NCI-H748 (cell line): ENCODE results near the gene ERAL1.
A peak's percentile ranks its signal among the peaks of the same experiment; 100 is the strongest.
"Not testable (repeated sequence)": the region's sequence is repeated elsewhere in the genome, so short reads cannot be mapped to it uniquely, and the experiment has no call there.

Source experiments
- DNase-seq: peaks from one replicate; lab custom pipeline; 2025; ENCODE audit not compliant: unreplicated experiment; lab: John Stamatoyannopoulos, UW

The ERAL1 gene

DNA sequence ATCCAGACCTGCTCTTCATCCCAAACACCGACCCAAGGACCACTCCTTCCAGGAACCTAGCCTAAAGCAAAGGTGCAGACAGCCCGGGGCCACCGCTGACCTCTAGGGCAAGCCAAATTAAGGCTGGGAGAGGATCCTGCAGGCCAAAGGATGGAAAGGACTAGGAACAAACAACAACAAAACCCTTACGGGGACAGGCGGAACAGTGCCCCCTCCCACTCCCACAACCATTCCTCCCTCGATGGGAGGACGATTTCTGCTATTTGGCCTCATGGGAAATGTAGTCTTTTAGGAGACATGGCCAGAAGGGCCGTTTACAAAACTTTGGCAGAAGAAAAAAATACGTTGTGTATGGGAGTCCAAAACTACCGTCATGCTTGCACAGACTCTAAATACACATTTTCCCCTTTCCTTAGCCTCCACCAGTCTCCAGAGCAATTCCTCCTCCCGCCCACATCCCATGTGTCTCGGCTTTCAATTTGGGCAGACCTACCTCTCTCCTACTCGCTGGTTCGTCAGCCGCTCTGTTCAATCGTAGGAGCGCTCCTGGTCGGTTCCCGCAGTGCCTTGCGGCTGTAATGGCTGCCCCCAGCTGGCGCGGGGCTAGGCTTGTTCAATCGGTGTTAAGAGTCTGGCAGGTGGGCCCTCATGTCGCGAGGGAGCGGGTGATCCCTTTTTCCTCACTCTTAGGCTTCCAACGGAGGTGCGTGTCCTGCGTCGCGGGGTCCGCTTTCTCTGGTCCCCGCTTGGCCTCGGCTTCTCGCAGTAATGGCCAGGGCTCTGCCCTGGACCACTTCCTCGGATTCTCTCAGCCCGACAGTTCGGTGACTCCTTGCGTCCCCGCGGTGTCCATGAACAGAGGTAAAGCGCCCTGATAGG lies at the start of gene ERAL1:
Gene ERAL1, plus strand, starts transcription at position 560 of the 879 bp plus-strand sequence. Its CDS starts 19 bp downstream, at position 579.
- DNase-seq: peak; percentile 93

DNA sequence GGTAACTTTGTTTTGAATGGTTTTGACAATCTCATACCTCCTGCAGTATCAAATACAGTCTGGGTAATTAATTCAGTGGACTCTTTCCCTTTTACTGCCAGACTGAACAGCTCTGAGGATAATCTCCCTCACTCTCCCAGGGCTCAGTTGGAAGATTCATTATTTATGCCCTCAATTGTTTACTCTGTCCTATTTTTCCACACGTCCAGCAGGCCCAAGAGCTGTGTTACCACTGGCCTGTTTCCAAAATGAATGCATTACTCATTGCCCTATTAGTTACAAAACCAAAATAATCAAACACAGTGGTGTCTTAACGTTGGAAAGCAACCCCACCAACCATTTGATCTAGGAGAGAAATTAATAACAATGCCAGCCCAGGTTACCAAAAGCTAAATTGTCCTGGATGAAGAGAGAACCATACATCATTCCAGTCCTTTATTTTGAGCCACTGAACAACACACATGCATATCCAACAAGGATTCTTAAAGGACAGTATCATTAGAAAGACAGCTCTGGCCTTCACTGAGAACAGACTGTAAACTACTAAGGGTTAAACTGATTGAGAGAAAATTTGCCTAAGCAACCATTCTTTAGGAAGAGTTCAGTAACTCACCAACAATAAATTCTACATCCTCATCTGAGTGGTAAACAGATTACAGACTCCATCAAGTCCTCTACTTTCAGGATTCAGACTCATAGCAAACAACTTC lies 46.7 kb upstream of the ERAL1 start:
- DNase-seq: peak; percentile 79

GRCh38 chr17:28810437-28810836 lies 44.4 kb upstream of the ERAL1 start:
- DNase-seq: no peak

DNA sequence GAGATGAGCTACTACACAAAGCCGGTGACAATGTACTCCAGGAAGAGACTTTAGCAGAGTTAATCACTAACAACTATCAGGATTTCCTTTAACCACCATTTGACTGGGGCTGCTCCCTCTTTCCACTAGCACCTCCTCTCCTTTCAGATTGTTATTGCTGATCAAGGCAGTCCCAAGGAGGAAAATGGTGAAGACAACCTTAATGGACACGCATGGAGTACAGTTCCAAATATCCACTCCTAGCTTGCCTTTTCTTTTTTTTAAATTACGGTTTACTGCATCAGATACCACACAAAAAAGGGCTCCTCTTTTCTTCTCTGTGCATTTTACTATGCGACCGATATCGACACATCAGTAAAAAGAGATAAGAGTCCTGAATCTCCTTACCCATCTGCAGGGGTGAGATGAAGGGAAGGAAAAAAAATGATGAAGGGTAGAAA lies 43.1 kb upstream of the ERAL1 start:
- DNase-seq: peak; percentile 43

DNA sequence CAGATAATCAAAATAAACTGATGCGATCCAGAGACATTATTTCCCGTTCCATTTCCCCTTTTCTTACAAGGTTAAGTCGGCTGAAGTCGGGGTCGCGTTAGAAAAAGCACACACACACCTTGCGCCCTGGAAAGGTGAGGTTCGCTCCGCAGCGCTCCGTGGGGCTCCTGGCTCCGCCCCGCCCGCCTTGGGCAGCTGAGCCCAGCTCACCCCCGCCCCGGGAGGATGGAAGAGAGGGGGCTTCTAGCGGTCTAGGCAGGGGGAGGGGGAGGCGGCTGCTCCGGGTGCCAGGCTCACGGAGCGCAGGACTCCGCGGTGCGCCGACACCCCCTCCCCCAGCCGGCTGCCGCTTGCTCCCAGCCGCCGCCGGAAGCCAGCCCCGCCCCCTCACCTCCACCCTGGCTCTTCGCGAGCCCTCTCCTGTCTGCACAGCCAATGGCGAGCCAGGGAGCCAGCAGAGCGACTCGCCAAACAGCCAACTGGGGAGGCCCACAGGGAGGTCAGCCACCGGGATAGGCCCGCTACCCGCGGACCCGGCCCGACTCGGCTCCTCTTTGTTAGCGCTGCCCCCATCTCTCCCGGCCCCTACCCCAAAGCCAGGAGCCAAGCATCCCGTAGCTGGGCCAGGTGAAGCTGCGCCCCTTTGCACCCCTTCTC lies 42.6 kb upstream of the ERAL1 start:
- DNase-seq: peak; percentile 99

- DNase-seq: peak; percentile 97
Observed at GRCh38 chr17:28812748-28813377, 42.0 kb upstream of the ERAL1 start.

DNA sequence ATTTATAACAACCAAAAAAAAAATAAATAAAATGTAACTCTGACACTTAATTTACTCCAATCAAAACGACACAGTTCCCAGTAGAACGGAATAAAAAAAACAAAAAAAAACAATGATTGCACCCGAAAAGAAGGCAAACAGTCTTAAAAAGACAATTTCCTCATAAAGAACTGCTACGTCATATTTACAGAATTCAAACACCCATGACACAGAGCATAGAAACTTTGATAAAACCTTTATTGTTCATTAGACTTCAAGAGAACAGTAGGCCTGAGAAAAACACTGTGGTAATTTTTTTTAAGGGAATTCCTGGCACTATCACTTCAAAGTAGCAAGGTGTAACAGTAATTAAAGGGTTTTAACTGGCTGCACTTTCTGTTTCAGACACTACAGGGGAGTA lies 38.3 kb upstream of the ERAL1 start:
- DNase-seq: no peak

DNA sequence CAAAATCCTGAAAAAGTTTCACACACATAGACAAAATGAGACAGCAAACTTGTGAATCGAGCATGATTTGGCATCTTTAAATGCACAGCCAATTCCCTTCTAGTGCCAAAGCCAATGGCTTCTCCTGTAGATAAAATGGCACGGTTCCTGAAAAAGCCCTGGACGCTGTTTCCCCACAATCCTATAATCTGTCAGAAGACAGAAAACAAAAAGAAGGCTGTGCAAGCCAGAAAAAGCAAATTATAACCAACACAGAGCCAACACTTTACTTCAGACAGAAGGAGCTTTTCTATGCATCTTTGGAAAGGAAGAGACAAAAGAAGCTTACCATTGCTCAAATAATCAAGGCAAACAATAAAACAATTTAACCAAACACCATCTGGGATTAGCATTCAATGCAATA lies 36.0 kb upstream of the ERAL1 start:
- DNase-seq: no peak

GRCh38 chr17:28819582-28819981 lies 35.2 kb upstream of the ERAL1 start:
- DNase-seq: no peak

DNA sequence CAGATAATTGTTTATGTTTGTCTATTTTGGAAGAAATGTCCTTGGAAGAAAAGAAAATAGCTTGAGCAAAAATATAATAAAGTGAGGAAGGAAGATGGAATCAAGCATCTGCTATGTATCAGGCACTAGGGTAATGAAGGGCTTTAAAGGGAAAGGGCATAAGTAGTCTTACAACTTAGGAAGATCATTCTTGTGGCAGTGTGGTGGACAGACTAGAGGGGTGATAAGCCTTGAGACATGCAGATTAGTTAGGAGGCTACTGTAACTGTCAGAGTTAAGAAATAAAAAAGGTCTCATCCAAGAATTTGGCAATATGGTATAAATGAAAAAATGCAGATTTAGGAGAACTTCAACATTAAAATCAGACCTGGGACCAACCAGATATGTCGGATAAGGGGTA lies 27.1 kb upstream of the ERAL1 start:
- DNase-seq: no peak

DNA sequence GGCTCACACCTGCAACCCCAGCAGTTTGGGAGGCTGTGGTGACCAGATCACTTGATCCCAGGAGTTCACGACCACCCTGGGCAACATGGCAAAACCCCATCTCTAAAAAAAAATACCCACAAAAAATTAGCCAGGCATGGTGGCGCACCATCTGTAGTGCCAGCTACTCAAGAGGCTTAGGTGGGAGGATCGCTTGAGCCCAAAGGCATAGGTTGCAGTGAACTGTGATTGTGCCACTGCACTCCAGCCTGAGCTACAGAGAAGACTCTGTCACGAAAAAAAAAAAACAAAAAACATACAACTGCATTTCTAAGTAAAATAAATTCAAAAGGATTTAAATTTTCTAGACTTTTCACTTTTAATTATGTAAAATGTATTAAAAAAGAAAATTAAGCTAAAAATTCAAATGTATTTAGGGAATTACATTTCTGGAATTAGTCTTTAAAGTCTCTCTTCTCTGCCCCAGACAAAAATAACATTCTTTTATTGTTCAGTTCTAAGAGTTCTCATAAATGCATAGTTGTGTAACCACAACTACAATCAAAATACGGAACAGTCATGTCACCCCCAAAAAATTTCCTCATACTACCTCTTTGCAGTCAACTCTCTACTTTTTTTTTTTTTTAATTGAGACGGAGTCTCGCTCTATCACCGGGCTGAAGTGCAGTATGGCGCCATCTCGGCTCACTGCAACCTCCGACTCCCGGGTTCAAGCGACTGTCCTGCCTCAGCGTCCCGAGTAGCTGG lies 26.3 kb upstream of the ERAL1 start:
- DNase-seq: no peak

- no peak for DNase-seq
Observed at GRCh38 chr17:28834420-28834819, 20.4 kb upstream of the ERAL1 start.

- DNase-seq: not testable (repeated sequence)
Observed at GRCh38 chr17:28836541-28836940, 18.3 kb upstream of the ERAL1 start.

- DNase-seq: no peak
Observed at GRCh38 chr17:28839221-28839620, 15.6 kb upstream of the ERAL1 start.

GRCh38 chr17:28841901-28842281 lies 12.9 kb upstream of the ERAL1 start:
- peak; percentile 66 for DNase-seq

- peak; percentile 96 for DNase-seq
Observed at GRCh38 chr17:28842282-28843012, 12.4 kb upstream of the ERAL1 start, which contains the start of gene FAM222B. Gene FAM222B, minus strand, starts transcription at chr17:28842790. Its CDS starts 76,123 bp downstream, at chr17:28766667.

GRCh38 chr17:28843816-28844148 lies 11.0 kb upstream of the ERAL1 start:
- no peak for DNase-seq

- DNase-seq: no peak
Observed at GRCh38 chr17:28846231-28846630, 8.6 kb upstream of the ERAL1 start.

- DNase-seq: not testable (repeated sequence)
Observed at GRCh38 chr17:28846699-28847098, 8.1 kb upstream of the ERAL1 start.

DNA sequence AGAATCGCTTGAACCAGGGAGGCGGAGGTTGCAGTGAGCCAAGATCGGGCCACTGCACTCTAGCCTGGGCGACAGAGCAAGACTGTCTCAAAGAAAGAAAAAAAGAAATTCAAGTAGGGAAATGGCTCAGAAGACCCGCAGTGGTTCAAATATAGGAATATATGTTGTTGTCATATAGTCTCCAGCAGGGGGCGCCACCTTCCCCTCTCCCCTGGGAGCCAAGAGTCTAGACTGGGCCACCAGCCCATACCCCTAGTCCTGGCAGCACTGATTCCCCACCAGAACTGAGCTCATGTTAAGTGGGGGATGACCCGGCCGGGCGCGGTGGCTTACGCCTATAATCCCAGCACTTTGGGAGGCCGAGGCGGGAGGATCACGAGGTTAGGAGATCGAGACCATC lies 6.1 kb upstream of the ERAL1 start:
- peak; percentile 26 for DNase-seq
